KOPT-K1 (cell line): Measurements from ENCODE around the gene AQP4.

Source experiments
- H3K27ac ChIP-seq: fragments of 200-600 bp; sonication (generic); 2 replicates; pipeline ENCODE4 v1.5.1; 2016; ENCODE audit warnings: antibody characterized with exemption, mild to moderate bottlenecking, low read depth, low read length; ENCODE audit not compliant: poor library complexity, severe bottlenecking
- H3K36me3 ChIP-seq: fragments of 200-600 bp; sonication (generic); 2 replicates; pipeline ENCODE4 v1.5.1; 2017; ENCODE audit warnings: antibody characterized with exemption, mild to moderate bottlenecking, low read length, moderate library complexity; ENCODE audit not compliant: insufficient read depth
- H3K9me3 ChIP-seq: fragments of 200-600 bp; sonication (generic); 2 replicates; pipeline ENCODE4 v1.5.1; 2017; ENCODE audit warnings: antibody characterized with exemption, low read length, mild to moderate bottlenecking; ENCODE audit not compliant: insufficient read depth, poor library complexity, severe bottlenecking

Gene AQP4

DNA sequence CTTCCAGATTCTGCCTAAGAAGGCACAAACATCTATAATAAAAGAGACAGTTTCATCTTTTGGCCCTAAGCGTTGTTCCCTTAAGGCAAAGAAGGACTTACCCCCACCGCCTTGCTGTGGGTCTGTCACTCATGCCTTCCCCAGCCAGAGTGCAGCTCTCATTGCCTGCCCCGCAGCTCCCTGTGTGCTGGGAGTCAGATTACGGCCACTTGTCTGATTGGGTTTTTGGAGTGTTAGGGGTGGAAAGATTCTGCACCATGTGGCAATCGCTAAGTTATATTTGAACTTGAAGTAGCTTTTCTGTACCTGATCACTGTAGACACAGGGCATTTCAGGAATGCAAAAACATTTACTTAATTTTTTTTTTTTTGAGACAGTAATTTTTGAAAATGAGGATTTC lies at the start of gene AQP4:
TSS of gene AQP4 (minus strand) at position 151 of the 400 bp plus-strand sequence. CDS start at position 133, 18 bp downstream.
- Histone ChIP-seq H3K27ac (no peak within 1 kb of the TSS), H3K36me3 (no peaks in the 10 kb centered on the region)

DNA sequence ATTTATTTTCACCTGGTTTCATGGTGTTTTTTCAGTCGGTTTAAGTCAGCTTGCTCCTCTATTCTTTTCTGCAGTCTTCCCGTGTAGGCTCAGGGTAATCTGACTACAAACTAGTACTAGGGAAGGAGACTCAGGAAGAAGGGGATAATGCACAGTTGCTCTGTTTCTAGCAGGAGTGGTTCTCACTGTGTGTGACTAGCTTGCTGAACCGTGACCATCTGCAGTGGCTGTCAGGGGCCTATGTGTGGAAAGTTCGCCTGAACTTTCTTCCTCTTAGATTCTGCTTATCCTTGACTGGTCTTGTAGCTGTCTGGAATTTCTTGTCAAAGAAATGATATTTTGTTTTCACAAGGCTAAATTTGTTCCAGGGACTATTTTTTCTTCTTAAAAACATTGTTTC lies 46.3 kb upstream of the AQP4 start:
- H3K36me3 ChIP-seq = no peaks in the 10 kb centered on the region
- H3K27ac ChIP-seq = no peak overlapping the region
- no peaks in the 10 kb centered on the region for H3K9me3 ChIP-seq

More for the DNA sequence above, at the start of gene AQP4:
- H3K9me3 ChIP-seq = no peaks in the 10 kb centered on the region

- peaks cover 4% of the 10 kb centered on the region for H3K9me3 ChIP-seq
- H3K36me3 ChIP-seq = no peaks in the 10 kb centered on the region
- H3K27ac ChIP-seq = no peak overlapping the region
Measured at GRCh38 chr18:26909599-26910290, 44.2 kb upstream of the AQP4 start.

GRCh38 chr18:26908906-26909305 lies 43.4 kb upstream of the AQP4 start:
- H3K36me3 ChIP-seq = no peaks in the 10 kb centered on the region

GRCh38 chr18:26902291-26902690 lies 36.8 kb upstream of the AQP4 start:
- no peaks in the 10 kb centered on the region for H3K36me3 ChIP-seq
- H3K9me3 ChIP-seq = peaks cover 30% of the 10 kb centered on the region
- H3K27ac ChIP-seq = no peak overlapping the region

More at GRCh38 chr18:26908906-26909305, 43.4 kb upstream of the AQP4 start:
- Histone ChIP-seq H3K27ac (no peak overlapping the region), H3K9me3 (peaks cover 13% of the 10 kb centered on the region)

- Histone ChIP-seq H3K9me3 (peaks cover 30% of the 10 kb centered on the region), H3K27ac (no peak overlapping the region)
Measured at GRCh38 chr18:26901020-26901419, 35.5 kb upstream of the AQP4 start.

DNA sequence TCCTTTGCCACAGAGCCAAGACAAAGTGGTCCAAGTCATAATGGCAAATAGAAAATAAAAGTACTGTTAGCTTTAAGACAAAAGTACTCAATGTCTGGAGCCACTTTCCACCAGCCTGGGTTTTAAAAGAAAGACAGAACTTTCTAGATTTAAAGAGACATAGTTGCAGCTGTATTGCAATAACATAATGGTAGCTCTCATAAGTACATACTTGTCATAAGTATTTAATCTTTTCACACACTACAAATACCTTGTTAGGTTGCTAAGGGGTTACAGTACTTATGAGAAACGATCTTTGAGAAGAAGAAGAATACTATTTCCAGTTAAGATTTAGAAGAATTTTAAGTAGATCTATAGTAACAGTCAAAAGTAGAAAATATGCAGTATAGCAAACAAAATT lies 28.9 kb upstream of the AQP4 start:
- no peak overlapping the region for H3K27ac ChIP-seq
- no peaks in the 10 kb centered on the region for H3K9me3 ChIP-seq
- H3K36me3 ChIP-seq = no peaks in the 10 kb centered on the region

More at GRCh38 chr18:26901020-26901419, 35.5 kb upstream of the AQP4 start:
- H3K36me3 ChIP-seq = no peaks in the 10 kb centered on the region

DNA sequence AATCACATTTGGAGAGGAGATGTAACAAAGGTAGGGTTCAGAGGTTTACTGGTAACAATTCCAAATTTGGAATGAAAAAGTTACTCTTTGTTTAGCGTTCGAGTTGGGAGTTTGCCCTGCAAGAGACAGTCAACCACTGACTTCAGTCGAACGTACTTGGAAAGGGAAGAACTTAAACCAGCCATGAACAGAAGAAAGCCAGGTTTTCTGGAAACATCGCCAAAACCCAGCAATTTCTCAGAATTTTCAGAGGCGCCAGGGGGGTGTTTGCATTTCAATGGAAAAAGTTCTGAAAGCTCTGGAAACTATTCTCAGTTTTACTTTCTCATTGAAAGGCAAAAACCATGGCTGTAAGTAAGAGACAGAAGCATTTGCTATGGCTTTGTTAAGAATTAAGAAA lies 28.5 kb upstream of the AQP4 start:
- no peaks in the 10 kb centered on the region for H3K9me3 ChIP-seq
- no peak overlapping the region for H3K27ac ChIP-seq
- H3K36me3 ChIP-seq = no peaks in the 10 kb centered on the region

DNA sequence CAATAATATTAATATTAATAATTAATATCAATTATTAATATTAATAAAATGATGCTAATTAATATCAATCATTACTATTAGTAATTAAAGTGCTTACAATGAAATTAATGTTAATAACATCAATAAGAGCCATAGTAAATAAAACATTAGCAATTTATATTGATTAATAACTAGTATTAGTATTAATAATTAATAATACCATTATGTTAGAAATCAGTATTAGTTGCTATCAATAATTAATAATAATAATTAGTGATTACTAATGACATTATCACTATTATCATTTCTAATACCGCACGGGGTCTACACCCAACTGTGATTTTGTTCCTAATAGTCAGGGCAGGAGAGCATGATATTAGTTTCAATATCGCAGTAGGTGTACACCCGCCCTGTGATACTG lies 22.8 kb upstream of the AQP4 start:
- H3K27ac ChIP-seq = no peak overlapping the region
- H3K9me3 ChIP-seq = no peaks in the 10 kb centered on the region
- H3K36me3 ChIP-seq = no peaks in the 10 kb centered on the region

DNA sequence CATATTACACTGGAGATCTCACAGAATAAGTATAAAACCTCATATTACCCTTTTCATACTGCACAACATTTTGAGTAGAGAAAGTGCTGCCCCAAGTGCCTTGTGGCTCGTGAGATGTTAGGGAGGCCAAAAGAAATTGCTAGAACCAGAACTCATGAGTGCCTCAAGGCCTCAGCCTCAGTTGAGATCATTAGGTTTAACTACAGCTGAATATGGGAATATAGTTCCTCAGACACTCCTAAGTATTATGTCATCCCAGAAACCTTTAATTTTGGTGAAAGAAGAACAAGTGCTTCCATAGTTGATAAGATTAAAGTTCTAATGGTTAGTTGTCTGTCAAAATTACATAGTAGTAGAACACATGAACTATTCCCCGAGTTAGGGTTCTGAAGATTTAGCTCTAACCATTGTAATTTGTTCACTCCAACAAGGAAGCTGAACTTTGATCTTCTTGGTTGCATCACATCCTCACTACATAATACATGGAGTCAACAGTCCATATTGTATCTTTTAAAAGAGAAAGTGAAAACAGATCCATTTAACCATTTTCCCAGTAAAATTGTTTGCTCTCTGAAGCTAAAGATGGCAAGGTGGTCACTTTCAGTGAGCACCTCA lies 9.6 kb upstream of the AQP4 start:
- Histone ChIP-seq H3K9me3 (no peaks in the 10 kb centered on the region), H3K27ac (no peak overlapping the region), H3K36me3 (no peaks in the 10 kb centered on the region)

DNA sequence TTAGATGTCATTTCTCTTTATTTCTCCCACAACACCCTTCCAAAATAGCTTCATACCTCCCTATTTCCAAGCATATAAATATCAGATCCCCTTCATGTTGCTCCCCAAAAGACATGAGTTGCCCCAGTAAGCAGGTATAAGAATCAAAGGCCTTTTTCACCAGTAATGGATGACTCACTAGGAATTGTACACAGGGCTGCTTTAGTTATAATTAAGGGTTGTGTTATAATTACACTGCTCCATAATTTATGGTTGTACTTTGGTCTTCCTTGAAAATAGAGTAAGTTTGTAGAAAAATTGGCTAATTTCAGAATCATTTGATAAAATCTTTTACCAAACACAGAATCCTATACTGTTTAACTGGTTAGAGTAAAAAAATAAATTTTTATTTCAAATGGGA lies 8.8 kb upstream of the AQP4 start:
- Histone ChIP-seq H3K36me3 (no peaks in the 10 kb centered on the region), H3K27ac (no peak overlapping the region), H3K9me3 (no peaks in the 10 kb centered on the region)

DNA sequence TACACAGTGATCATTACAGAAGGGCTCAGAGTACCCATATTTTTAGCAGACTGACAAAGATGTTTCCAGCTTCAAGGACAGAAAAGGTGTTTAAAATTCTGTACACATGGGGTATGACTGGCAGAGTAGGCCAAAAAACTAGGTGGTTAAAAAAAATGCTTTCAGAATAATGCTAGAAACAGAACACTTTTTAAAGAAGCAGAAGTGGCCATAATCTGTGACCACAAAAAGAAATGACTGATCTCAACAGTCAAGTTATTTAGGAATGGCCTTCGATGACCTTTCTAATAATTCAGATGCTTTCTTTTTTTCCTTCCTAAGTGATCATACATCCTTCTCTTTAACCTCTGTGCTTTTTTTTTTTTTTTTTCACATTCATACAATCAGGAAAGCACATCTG lies 4.1 kb upstream of the AQP4 start:
- Histone ChIP-seq H3K36me3 (no peaks in the 10 kb centered on the region), H3K27ac (no peak overlapping the region), H3K9me3 (no peaks in the 10 kb centered on the region)

GRCh38 chr18:26868968-26869586 lies 3.6 kb upstream of the AQP4 start:
- Histone ChIP-seq H3K9me3 (no peaks in the 10 kb centered on the region), H3K36me3 (no peaks in the 10 kb centered on the region), H3K27ac (no peak overlapping the region)

DNA sequence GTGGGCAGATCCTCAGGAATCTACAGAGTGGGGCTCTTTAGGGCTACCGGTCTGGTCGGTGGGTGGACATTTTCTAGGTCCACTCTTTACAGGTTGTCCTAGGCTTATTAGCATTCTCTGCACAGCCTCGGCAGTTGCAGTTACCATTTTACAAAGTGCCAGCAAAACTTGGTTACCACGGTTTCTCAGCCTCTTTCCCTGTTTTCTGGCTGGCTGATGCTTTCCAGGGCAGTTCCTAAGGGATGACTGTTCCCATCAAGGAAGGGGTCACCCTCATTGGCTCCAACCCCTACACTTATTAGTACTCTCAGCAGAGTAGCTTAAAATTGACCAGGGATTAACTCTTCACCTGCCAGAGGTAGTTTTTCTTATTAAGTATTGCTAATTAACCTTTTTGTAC lies 2.0 kb upstream of the AQP4 start:
- no peaks in the 10 kb centered on the region for H3K9me3 ChIP-seq
- no peak overlapping the region for H3K27ac ChIP-seq
- H3K36me3 ChIP-seq = no peaks in the 10 kb centered on the region

DNA sequence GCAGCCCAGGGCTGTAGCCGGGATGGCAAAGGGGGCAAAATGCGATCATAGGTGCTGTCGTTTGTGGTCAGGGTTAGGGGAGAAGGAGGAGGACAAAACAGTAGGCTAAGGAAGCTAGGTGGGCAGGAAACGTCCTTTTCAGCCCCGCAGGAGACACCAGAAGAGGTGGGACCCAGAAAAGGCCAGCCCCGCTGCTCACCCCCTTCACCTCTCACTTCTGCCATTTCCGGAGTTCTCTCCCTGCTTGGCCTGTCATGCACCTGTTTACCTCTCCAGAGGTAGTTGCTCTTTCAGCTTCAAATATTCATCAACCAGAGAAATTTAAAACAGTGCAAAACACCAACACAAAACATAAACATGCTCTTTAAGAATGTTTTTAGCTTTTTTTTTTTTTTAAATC lies 849 bp downstream of the AQP4 start:
- Histone ChIP-seq H3K36me3 (no peaks in the 10 kb centered on the region), H3K27ac (no peak overlapping the region), H3K9me3 (no peaks in the 10 kb centered on the region)
